K562 (cell line): ENCODE results near the gene CLPSL1. TPM values are rescaled to one million over a fixed set of nuclear protein-coding genes. Genes with fewer than 3 reads are reported as not detected.

Experiments used
- ATAC-seq: fragments of 200-7000 bp; cut with Tn5 transposase; 3 replicates; pipeline ENCODE4 v1.9.1; 2020; ENCODE audit warnings: moderate library complexity
- BruUV-seq: library from RNA; stranded (reverse); fragments of 400-500 nt; replicated peaks from 2 replicates; lab custom pipeline; 2021; lab: Mats Ljungman, UMichigan
- CTCF ChIA-PET: fragments of 300-600 bp; formaldehyde crosslinking; extraction: SDS; loops from one replicate; lab custom pipeline; 2021; ENCODE audit warnings: low intra/inter-chr PET ratio; lab: Yijun Ruan, JAX
- POLR2A ChIA-PET: fragments of 300-600, 350-650 bp; sonication (Branson Sonifier 250); formaldehyde crosslinking; extraction: SDS; loops from one replicate; lab custom pipeline; 2021; ENCODE audit warnings: antibody characterized with exemption, inconsistent platforms; lab: Yijun Ruan, JAX
- DNase-seq, 4 experiments: peaks; one replicate each; pipeline versions ENCODE4 v3.0.0 to v3.0.0-alpha.2; 2011 to 2018; ENCODE audit warnings: low spot score in 3 of 4, mixed read lengths in 3 of 4; ENCODE audit errors: extremely low read depth in 1 of 4
- FAIRE-seq: peaks from 2 replicates; lab custom pipeline; 2011; peaks lifted over from hg19 to GRCh38; lab: Jason Lieb, UNC
- H2AFZ ChIP-seq: 2 replicates; pipeline ENCODE4 v1.6.0; 2011; ENCODE audit warnings: low read depth, low read length, control low read depth, inconsistent platforms
- H3K27ac ChIP-seq: fragments of 200-600 bp; 3 replicates; pipeline ENCODE4 v1.8.0; 2011; ENCODE audit warnings: low read depth, mild to moderate bottlenecking, control low read depth, inconsistent platforms, low read length, moderate library complexity, mixed read lengths; ENCODE audit errors: extremely low read depth
- H3K27me3 ChIP-seq, 2 experiments: fragments of 300-600 bp in 1 of 2; 2 replicates in 1 of 2; 3 replicates in 1 of 2; pipeline versions ENCODE4 v1.6.0 to v1.8.0; 2011; ENCODE audit warnings: inconsistent platforms in 2 of 2, low read length in 2 of 2, mild to moderate bottlenecking in 1 of 2, mixed read lengths in 1 of 2, moderate library complexity in 1 of 2; ENCODE audit not compliant: control insufficient read depth in 2 of 2, insufficient read depth in 2 of 2
- H3K36me3 ChIP-seq: fragments of 300-600 bp; 3 replicates; pipeline ENCODE4 v1.8.0; 2011; ENCODE audit warnings: mild to moderate bottlenecking, low read length, inconsistent platforms; ENCODE audit not compliant: control insufficient read depth, insufficient read depth
- H3K4me1 ChIP-seq, 2 experiments: fragments of 200-600 bp in 1 of 2; replicated peaks in 1 of 2; 2 replicates in 1 of 2; 3 replicates in 1 of 2; pipeline versions ENCODE4 v1.5.1 to v1.8.0; 2011; ENCODE audit warnings: inconsistent platforms in 2 of 2, low read length in 2 of 2, mild to moderate bottlenecking in 1 of 2, mixed read lengths in 1 of 2, moderate library complexity in 1 of 2; ENCODE audit not compliant: control insufficient read depth in 2 of 2, insufficient read depth in 2 of 2
- H3K4me2 ChIP-seq: 2 replicates; pipeline ENCODE4 v1.6.1; 2011; ENCODE audit warnings: low read length, control low read depth, inconsistent platforms, mixed read lengths; ENCODE audit not compliant: insufficient read depth
- H3K4me3 ChIP-seq: fragments of 200-600 bp; sonication (generic), shearing (Covaris generic); 2 replicates; pipeline ENCODE4 v1.5.1; 2016; ENCODE audit warnings: control low read depth, inconsistent platforms
- H3K79me2 ChIP-seq: fragments of 200-600 bp; 3 replicates; pipeline ENCODE4 v1.8.0; 2011; ENCODE audit warnings: low read length, inconsistent platforms; ENCODE audit not compliant: control insufficient read depth, insufficient read depth
- H3K9ac ChIP-seq, 2 experiments: 2 replicates each; pipeline versions ENCODE4 v1.6.0 to v1.6.1; 2011; ENCODE audit warnings: low read depth in 2 of 2, low read length in 2 of 2, control low read depth in 1 of 2, inconsistent platforms in 1 of 2, mild to moderate bottlenecking in 1 of 2, mixed read lengths in 1 of 2; ENCODE audit not compliant: insufficient read depth in 1 of 2
- H3K9me1 ChIP-seq: one replicate; pipeline ENCODE4 v1.6.0; 2011; ENCODE audit warnings: inconsistent platforms, mild to moderate bottlenecking, low read length, moderate library complexity; ENCODE audit not compliant: control insufficient read depth, insufficient read depth
- H3K9me3 ChIP-seq: replicated peaks from 2 replicates; pipeline ENCODE4 v1.5.1; 2011; ENCODE audit warnings: low read depth, low read length, inconsistent platforms; ENCODE audit not compliant: control insufficient read depth, insufficient read depth
- H4K20me1 ChIP-seq: replicated peaks from 2 replicates; pipeline ENCODE4 v1.6.1; 2011; ENCODE audit warnings: low read length, inconsistent platforms, mixed read lengths; ENCODE audit not compliant: control insufficient read depth, insufficient read depth
- ATF4 ChIP-seq: fragments of 450-650 bp; formaldehyde crosslinking; IDR thresholded peaks from 2 replicates; pipeline ENCODE4 v1.4.0; 2022; ENCODE audit warnings: mild to moderate bottlenecking, moderate library complexity
- KDM1A ChIP-seq, 2 experiments: fragments of 450-650 bp; IDR thresholded peaks; 2 replicates each; pipeline ENCODE4 v1.6.1; 2016; ENCODE audit warnings: mild to moderate bottlenecking in 2 of 2
- KHSRP ChIP-seq: fragments of 450-650 bp; IDR thresholded peaks from 2 replicates; pipeline ENCODE4 v1.6.1; 2017
- MYBL2 ChIP-seq, 2 experiments: fragments of 450-650 bp in 1 of 2; sonication (generic) in 1 of 2; formaldehyde crosslinking in 1 of 2; IDR thresholded peaks; 2 replicates each; pipeline versions ENCODE4 v1.6.1 to v1.8.1; 2017 to 2022; ENCODE audit warnings: borderline replicate concordance in 1 of 2, inconsistent platforms in 1 of 2, low read depth in 1 of 2, mild to moderate bottlenecking in 1 of 2, missing genetic modification reagents in 1 of 2, moderate library complexity in 1 of 2
- PTBP1 ChIP-seq: fragments of 200-400 bp; formaldehyde crosslinking; IDR thresholded peaks from 2 replicates; pipeline ENCODE4 v1.6.1; 2017; ENCODE audit warnings: low read depth, low read length
- SAFB ChIP-seq: fragments of 200-400 bp; formaldehyde crosslinking; IDR thresholded peaks from 2 replicates; pipeline ENCODE4 v1.6.1; 2017; ENCODE audit warnings: low read depth, low read length, borderline replicate concordance
- SP1 ChIP-seq: sonication (generic); formaldehyde crosslinking; IDR thresholded peaks from 2 replicates; pipeline ENCODE4 v1.8.1; 2022; ENCODE audit warnings: mild to moderate bottlenecking, missing genetic modification reagents
- SUPT5H ChIP-seq: fragments of 450-650 bp; IDR thresholded peaks from 2 replicates; pipeline ENCODE4 v1.6.1; 2016
- THRA ChIP-seq: fragments of 450-650 bp; IDR thresholded peaks from 2 replicates; pipeline ENCODE4 v1.6.1; 2017; ENCODE audit warnings: mild to moderate bottlenecking, moderate library complexity
- YY1 ChIP-seq, 3 experiments: IDR thresholded peaks; 2 replicates each; pipeline ENCODE4 v1.6.1; 2011; ENCODE audit warnings: low read length in 2 of 3, mild to moderate bottlenecking in 2 of 3, moderate library complexity in 2 of 3, borderline replicate concordance in 1 of 3, control low read depth in 1 of 3, low read depth in 1 of 3; ENCODE audit not compliant: insufficient read depth in 3 of 3, insufficient replicate concordance in 2 of 3, control insufficient read depth in 1 of 3, insufficient read length in 1 of 3; ENCODE audit errors: extremely low read depth in 1 of 3
- ZBTB12 ChIP-seq: fragments of 250-450 bp; sonication (Bioruptor Pico); IDR thresholded peaks from 2 replicates; pipeline ENCODE4 v1.4.0; 2020
- ZBTB17 ChIP-seq: fragments of 450-650 bp; formaldehyde crosslinking; IDR thresholded peaks from 2 replicates; pipeline ENCODE4 v1.4.0; 2020; ENCODE audit warnings: mild to moderate bottlenecking
- ZNF280A ChIP-seq: fragments of 450-650 bp; IDR thresholded peaks from 2 replicates; pipeline ENCODE4 v1.6.1; 2018; ENCODE audit warnings: mild to moderate bottlenecking, low read depth; ENCODE audit not compliant: partially characterized antibody
- ZNF717 ChIP-seq: fragments of 250-450 bp; sonication (Bioruptor Pico); IDR thresholded peaks from 2 replicates; pipeline ENCODE4 v1.5.0; 2021
- WGBS: fragments of 100-300 bp; shearing (Covaris generic); methylation state at CpG from one replicate; pipeline ENCODE4 v1.1.6; 2016; ENCODE audit warnings: low coverage, mixed read lengths; ENCODE audit not compliant: insufficient coverage; ENCODE audit errors: missing lambda C conversion rate; 5-methylcytosine and 5-hydroxymethylcytosine counted together
- in situ Hi-C: fragments of 300-500 bp; cut with MboI; formaldehyde crosslinking; loops from 4 replicates; pipeline ENCODE4 v1.15.0; 2018; ENCODE audit warnings: inconsistent platforms, mixed read lengths
- intact Hi-C: fragments of 100-400 bp; cut with micrococcal nuclease; formaldehyde crosslinking; loops from 2 replicates; pipeline ENCODE4 v1.14.2; 2022
- polyA plus RNA-seq, 8 experiments: library from polyadenylated mRNA; depleted of rRNA in 4 of 8; stranded (reverse) in 5 of 8; unstranded in 3 of 8; fragments of >200 nt; fragmentation: Nextera tagmentation in 2 of 8; fragmentation: Illumina TruSeq in 1 of 8; extraction: Ambion mirVana in 2 of 8; extraction: Trizol in 1 of 8; gene quantifications; 2 replicates each; pipeline versions ENCODE4 v1.2.1 to v1.2.3, GENCODE V29; 2011 to 2014; ENCODE audit warnings: inconsistent platforms in 1 of 8, missing spikeins in 1 of 8
- total RNA-seq, 7 experiments: library from RNA; depleted of rRNA in 6 of 7; stranded (reverse); fragments of >200 nt in 6 of 7; fragmentation: Illumina TruSeq in 2 of 7; extraction: Trizol in 2 of 7; gene quantifications; 2 replicates each; pipeline versions ENCODE4 v1.2.1 to v1.2.3, GENCODE V29; 2011 to 2021; ENCODE audit warnings: low replicate concordance in 1 of 7

Gene CLPSL1
- total and polyA plus RNA-seq, 9 of the 15 experiments (the other 6 are each of a cell fraction or from before 2014, with no cell fraction given) = not detected

DNA sequence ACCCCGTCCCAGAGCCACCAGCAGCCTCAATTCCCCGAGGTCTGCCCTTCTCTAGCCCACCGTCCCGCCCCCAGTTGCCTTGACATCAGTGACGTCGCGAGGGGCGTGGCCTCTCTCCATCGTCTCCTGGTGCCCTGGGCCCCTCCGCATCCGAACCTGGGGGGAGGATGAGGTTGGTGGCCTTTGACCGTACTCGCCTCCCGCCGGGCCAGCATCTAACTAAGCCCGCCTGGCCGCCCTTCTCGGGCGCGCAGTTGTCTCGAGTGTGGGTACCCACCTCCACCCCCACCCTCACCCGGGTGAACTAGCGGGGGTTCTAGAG lies 49.4 kb upstream of the CLPSL1 start (continued):
- TF ChIP-seq ZBTB12 (CRISPR knock-in tag) = peak; percentile 41; the same call in 1 of the 2 replicates
- no peak for TF ChIP-seq MYBL2 (IDR thresholded peaks at IDR 0.05; ENCODE audit: low read depth)
- no peak for TF ChIP-seq MYBL2 (CRISPR knock-in tag; IDR thresholded peaks at IDR 0.05; ENCODE audit: borderline replicate concordance)
- no peak for TF ChIP-seq PTBP1
- TF ChIP-seq KDM1A (IDR thresholded peaks at IDR 0.05) = peak; percentile 64 to 87
- no peak; the same call in 1 of the 2 replicates for TF ChIP-seq SP1 (CRISPR knock-in tag)

DNA sequence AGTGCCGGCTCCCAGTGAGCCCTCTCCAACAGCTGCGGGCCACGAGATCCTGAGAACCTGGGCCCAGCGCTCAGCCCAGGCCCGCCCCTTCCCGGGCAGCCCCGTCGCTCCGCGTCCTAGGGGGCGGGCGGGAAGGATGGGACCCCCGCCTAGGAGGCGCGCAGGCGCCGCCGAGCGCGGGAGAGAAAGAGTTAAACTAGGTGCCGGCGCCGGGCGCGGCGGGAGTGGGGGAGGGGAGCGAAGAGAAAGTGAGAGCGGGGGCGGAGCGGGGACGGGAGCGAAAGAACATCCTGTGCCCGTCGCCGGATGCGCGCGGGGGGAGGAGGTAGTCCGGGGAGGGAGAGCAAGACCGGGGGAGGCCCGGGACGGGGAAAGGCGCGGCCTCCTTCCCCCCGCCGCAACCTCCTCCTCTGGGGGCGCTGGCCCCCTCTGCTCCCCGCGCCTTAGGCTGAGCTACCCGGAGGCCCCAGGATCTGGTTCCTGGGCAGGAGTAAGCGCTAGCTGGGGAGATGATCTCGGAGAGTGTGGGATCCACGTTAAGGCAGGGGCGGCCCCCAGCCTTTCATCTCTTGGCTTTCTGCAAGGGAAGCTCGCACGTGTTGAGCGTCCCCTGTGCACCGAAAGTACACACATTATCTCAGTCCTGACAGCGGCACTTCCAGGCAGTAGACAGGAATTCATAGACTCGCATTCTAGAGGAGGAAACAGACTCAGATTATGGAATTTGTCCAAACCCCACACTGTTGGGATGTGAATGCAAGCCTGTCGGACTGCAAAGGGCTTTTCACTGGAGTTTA lies 48.9 kb upstream of the CLPSL1 start:
- peak; percentile 97 to 98 (median 98) for DNase-seq
- Histone ChIP-seq H3K79me2 (no peaks in the 10 kb centered on the region; the same call in 2 of the 3 replicates), H3K9me3 (no peaks in the 10 kb centered on the region), H3K4me1 (peaks cover 46 to 63% of the 10 kb centered on the region in 2 experiments), H3K4me3 (peak overlapping the region; percentile 77), H3K27ac (peak overlapping the region; percentile 85), H3K9ac (peak overlapping the region; percentile 71 to 95), H3K9me1 (no peaks in the 10 kb centered on the region), H3K4me2 (peak overlapping the region; percentile 77), H3K36me3 (no peaks in the 10 kb centered on the region), H4K20me1 (no peaks in the 10 kb centered on the region), H2AFZ (peak overlapping the region; percentile 87), H3K27me3 (no peaks in the 10 kb centered on the region)
- peak; percentile 75 for ATAC-seq
- ChIA-PET CTCF (interaction anchor here (0.6 to 1.3 kb wide), 3 partner anchors 148 to 438 kb away, joined by 4 to 12 read pairs (median 6); no protein-coding TSS in a partner anchor), POLR2A (interaction anchor here (0.5 to 1.2 kb wide), 9 partner anchors 11 to 1485 kb away, joined by 3 to 4 read pairs (median 3); no protein-coding TSS in a partner anchor)
- in situ Hi-C loops (no loop called here), intact Hi-C loops (loop anchor here (1.0 to 10.0 kb wide), 3 partner anchors 44 to 363 kb away; partner anchors contain the start of gene FKBP5)
- WGBS = under 1% methylated on average over 27 of the region's 61 CpGs
- TSS peak; percentile 87 for BruUV-seq
- peak; percentile 75 for FAIRE-seq
- TF ChIP-seq YY1 (IDR thresholded peaks at IDR 0.05; ENCODE audit: borderline replicate concordance in 1 of 3, control insufficient read depth in 1 of 3, extremely low read depth in 1 of 3, insufficient read depth in 3 of 3, insufficient read length in 1 of 3, insufficient replicate concordance in 2 of 3, low read depth in 1 of 3, low read length in 2 of 3) (peak in 2 of 3 experiments; percentile 64 to 72), ZBTB17 (CRISPR knock-in tag) (peak; percentile 53; the same call in 1 of the 2 replicates), KHSRP (no peak), ATF4 (no peak), ZNF717 (CRISPR knock-in tag) (no peak), SAFB (0 out of 2 replicates have a peak, but pooled peaks have one; percentile 43), SUPT5H (peak; percentile 79), ZNF280A (no peak), THRA (no peak)
